Neural cell (in vitro differentiated cells): Measurements from ENCODE around the gene MRPL19.

Experiments used
- EP300 ChIP-seq: fragments of 450-650 bp; conservative IDR thresholded peaks from 2 replicates; pipeline ENCODE4 v1.6.1; 2014; ENCODE audit warnings: antibody characterized with exemption, mild to moderate bottlenecking, moderate library complexity; ENCODE audit not compliant: poor library complexity, severe bottlenecking
- EZH2 ChIP-seq: fragments of 200-600, 300-800 bp; shearing (Covaris generic), sonication (generic); IDR thresholded peaks from 2 replicates; pipeline ENCODE4 v1.6.1; 2014; ENCODE audit warnings: antibody characterized with exemption, low read length, borderline replicate concordance, mild to moderate bottlenecking; ENCODE audit not compliant: insufficient read depth, poor library complexity, severe bottlenecking
- POLR2AphosphoS5 ChIP-seq: IDR thresholded peaks from 2 replicates; pipeline ENCODE4 v1.6.1; 2012
- SMC3 ChIP-seq: fragments of 450-650 bp; conservative IDR thresholded peaks from 2 replicates; pipeline ENCODE4 v1.6.1; 2014; ENCODE audit warnings: antibody characterized with exemption, mild to moderate bottlenecking, moderate library complexity; ENCODE audit not compliant: poor library complexity
- TF ChIP-seq, protein P1 (sequence below): fragments of 450-650 bp; IDR thresholded peaks from 2 replicates; pipeline ENCODE4 v1.5.1; 2014; ENCODE audit warnings: antibody characterized with exemption, mild to moderate bottlenecking, moderate library complexity; ENCODE audit not compliant: poor library complexity, severe bottlenecking

DNA sequence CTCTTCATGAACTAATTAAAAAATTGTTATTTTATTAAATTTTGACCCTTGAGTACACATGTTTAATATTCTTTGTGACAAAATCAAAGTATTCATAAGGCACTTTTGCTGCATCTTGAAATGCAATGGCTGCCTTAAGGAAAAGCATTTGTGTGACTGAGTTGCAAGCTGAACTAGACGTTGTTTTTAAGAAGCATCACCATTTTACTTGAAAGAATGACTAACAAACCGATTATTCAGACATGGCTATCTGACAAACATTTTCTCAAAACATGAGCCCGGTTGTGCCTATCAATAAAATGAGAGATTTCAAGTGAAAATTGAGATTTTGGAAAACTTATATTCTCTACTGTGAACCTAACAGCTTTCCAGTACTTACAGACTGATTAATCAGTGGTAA is 61.3 kb downstream of the MRPL19 start:
- TF ChIP-seq, protein P1, sequence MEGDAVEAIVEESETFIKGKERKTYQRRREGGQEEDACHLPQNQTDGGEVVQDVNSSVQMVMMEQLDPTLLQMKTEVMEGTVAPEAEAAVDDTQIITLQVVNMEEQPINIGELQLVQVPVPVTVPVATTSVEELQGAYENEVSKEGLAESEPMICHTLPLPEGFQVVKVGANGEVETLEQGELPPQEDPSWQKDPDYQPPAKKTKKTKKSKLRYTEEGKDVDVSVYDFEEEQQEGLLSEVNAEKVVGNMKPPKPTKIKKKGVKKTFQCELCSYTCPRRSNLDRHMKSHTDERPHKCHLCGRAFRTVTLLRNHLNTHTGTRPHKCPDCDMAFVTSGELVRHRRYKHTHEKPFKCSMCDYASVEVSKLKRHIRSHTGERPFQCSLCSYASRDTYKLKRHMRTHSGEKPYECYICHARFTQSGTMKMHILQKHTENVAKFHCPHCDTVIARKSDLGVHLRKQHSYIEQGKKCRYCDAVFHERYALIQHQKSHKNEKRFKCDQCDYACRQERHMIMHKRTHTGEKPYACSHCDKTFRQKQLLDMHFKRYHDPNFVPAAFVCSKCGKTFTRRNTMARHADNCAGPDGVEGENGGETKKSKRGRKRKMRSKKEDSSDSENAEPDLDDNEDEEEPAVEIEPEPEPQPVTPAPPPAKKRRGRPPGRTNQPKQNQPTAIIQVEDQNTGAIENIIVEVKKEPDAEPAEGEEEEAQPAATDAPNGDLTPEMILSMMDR: no peak
- TF ChIP-seq EZH2: no peak
- no peak for TF ChIP-seq POLR2AphosphoS5
- no peak for TF ChIP-seq EP300
- TF ChIP-seq SMC3: no peak
